ENCODE measurements around the gene AOAH. TPM values are rescaled to one million over a fixed set of nuclear protein-coding genes. Genes with fewer than 3 reads are reported as not detected.

AOAH gene
- total and polyA plus RNA-seq, 2 of the 13 experiments (the other 11 are each of a cell fraction or from before 2014, with no cell fraction given): not detected

DNA sequence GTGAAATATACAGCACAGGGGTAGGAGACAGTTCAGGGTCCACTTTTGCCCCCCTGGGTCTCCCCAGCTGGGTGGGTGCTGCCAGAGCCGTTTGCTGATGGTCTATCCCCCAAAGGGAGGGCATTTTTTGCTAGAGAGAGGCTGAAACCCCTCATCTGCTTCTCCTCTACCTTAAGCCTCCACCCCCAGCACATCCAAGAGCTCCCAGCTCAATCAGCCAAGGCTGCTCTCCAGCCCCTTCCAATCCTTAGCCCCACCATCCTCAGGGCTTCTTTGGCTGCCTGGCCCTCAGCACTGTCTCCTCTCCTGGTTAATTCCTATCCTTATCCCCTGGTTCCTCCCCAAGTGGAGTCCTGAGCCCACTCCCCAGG is 153.1 kb downstream of the AOAH start:
- CTCF ChIA-PET (ENCODE audit: low intra/inter-chr PET ratio, low total read pairs): no interaction called here

DNA sequence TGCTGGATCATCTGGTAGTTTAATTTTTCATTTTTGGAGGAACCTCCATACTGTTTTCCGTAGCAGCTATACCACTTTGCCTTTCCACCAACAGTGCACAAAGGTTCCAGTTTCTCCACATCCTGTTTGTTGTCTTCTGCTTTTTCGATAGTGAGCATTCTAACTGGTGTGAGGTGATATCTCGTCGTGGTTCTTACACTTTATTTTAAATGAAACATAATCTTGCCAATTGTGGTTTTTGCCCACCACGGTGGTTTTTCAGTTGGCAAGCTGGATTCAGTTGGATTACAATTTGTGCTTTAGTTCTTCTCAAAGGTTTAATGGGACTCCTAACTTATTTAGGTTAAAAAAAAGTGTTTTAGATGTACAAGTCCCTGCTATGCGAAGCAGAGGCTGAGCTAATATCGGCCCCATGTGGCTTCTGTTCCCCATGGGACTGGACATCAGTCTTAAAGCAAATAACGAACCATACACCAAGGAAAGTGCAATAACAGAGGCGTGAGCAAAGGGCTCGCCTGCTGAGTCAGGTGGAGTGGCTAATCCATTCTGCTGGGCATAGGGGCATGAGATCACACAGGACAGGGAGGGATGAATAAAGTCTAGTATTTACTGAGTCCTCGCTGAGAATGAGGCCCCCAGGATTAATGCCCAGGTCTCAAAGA is 153.6 kb downstream of the AOAH start:
- ChIA-PET POLR2A (no interaction called here), CTCF (ENCODE audit: low intra/inter-chr PET ratio, low total read pairs) (no interaction called here)
- no peaks in the 10 kb centered on the region for H3K4me1 ChIP-seq (ENCODE audit: insufficient read depth, low read length)
- in situ Hi-C loops (cut with HindIII; ENCODE audit: extremely low pct_ligation_motif_present, low pct_unique_long_range_greater_than_20kb): no loop called here
- 21% methylated on average over 11 of the region's 11 CpGs for WGBS (ENCODE audit: low lambda C conversion rate)
- no peaks in the 10 kb centered on the region for H3K9me3 ChIP-seq (ENCODE audit: low read length)
- DNase-seq (ENCODE audit: low spot score) (no peak), ATAC-seq (no peak), FAIRE-seq (no peak)
- no peaks in the 10 kb centered on the region for H4K20me1 ChIP-seq (ENCODE audit: insufficient read depth, low read length)
- no TSS peak for BruUV-seq (replicated peaks)
- H3K36me3 ChIP-seq (replicated peaks in 1 of 2; ENCODE audit: control insufficient read depth in 1 of 2, insufficient read depth in 2 of 2, low read length in 2 of 2): no peaks in the 10 kb centered on the region
- no peaks in the 10 kb centered on the region; a peak in 1 of 5 replicates for H3K27me3 ChIP-seq (ENCODE audit: control insufficient read depth in 1 of 2, insufficient read depth in 2 of 2, low read length in 2 of 2)
- no peak overlapping the region for H2AFZ ChIP-seq (ENCODE audit: low read length)
- no peak overlapping the region for H3K4me3 ChIP-seq (replicated peaks in 1 of 3; ENCODE audit: insufficient read depth in 1 of 3, low read depth in 2 of 3, low read length in 3 of 3)
- TF ChIP-seq, protein P1, sequence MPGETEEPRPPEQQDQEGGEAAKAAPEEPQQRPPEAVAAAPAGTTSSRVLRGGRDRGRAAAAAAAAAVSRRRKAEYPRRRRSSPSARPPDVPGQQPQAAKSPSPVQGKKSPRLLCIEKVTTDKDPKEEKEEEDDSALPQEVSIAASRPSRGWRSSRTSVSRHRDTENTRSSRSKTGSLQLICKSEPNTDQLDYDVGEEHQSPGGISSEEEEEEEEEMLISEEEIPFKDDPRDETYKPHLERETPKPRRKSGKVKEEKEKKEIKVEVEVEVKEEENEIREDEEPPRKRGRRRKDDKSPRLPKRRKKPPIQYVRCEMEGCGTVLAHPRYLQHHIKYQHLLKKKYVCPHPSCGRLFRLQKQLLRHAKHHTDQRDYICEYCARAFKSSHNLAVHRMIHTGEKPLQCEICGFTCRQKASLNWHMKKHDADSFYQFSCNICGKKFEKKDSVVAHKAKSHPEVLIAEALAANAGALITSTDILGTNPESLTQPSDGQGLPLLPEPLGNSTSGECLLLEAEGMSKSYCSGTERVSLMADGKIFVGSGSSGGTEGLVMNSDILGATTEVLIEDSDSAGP (CRISPR knock-in tag; IDR thresholded peaks at IDR 0.05; ENCODE audit: borderline replicate concordance): no peak
- TF ChIP-seq ZMAT3 (CRISPR knock-in tag; conservative IDR thresholded peaks at IDR 0.05) (no peak), NFATC3 (CRISPR knock-in tag; IDR thresholded peaks at IDR 0.05) (no peak), ZFP41 (CRISPR knock-in tag; IDR thresholded peaks at IDR 0.05; ENCODE audit: borderline replicate concordance) (no peak)
- H3K79me2 ChIP-seq (ENCODE audit: insufficient read depth, low read length): no peaks in the 10 kb centered on the region
- H3K4me2 ChIP-seq (ENCODE audit: low read depth, low read length): no peak overlapping the region
- H3K27ac ChIP-seq (ENCODE audit: extremely low read length, insufficient read depth, low read length): no peak overlapping the region
- H3K9ac ChIP-seq (ENCODE audit: insufficient read depth, low read depth, low read length): no peak overlapping the region
- intact Hi-C loops (cut with micrococcal nuclease; ENCODE audit: unreplicated experiment): no loop called here

More for the DNA sequence above, 153.1 kb downstream of the AOAH start:
- BruUV-seq (replicated peaks): no TSS peak
- H3K27ac ChIP-seq (ENCODE audit: extremely low read length, insufficient read depth, low read length): no peak overlapping the region
- H3K4me1 ChIP-seq (ENCODE audit: insufficient read depth, low read length): no peaks in the 10 kb centered on the region
- no peak for FAIRE-seq
- in situ Hi-C loops (cut with HindIII; ENCODE audit: extremely low pct_ligation_motif_present, low pct_unique_long_range_greater_than_20kb): no loop called here
- POLR2A ChIA-PET: no interaction called here
- H3K4me2 ChIP-seq (ENCODE audit: low read depth, low read length): no peak overlapping the region
- H4K20me1 ChIP-seq (ENCODE audit: insufficient read depth, low read length): no peaks in the 10 kb centered on the region
- no peaks in the 10 kb centered on the region; a peak in 1 of 5 replicates for H3K27me3 ChIP-seq (ENCODE audit: control insufficient read depth in 1 of 2, insufficient read depth in 2 of 2, low read length in 2 of 2)
- no peaks in the 10 kb centered on the region for H3K9me3 ChIP-seq (ENCODE audit: low read length)
- ATAC-seq: no peak
- no peak overlapping the region for H3K4me3 ChIP-seq (replicated peaks in 1 of 3; ENCODE audit: insufficient read depth in 1 of 3, low read depth in 2 of 3, low read length in 3 of 3)
- no CpG with 5 or more reads among the region's 1 CpG for WGBS (ENCODE audit: low lambda C conversion rate)
- no peaks in the 10 kb centered on the region for H3K36me3 ChIP-seq (replicated peaks in 1 of 2; ENCODE audit: control insufficient read depth in 1 of 2, insufficient read depth in 2 of 2, low read length in 2 of 2)
- no peak for DNase-seq (ENCODE audit: low spot score)
- no peak for TF ChIP-seq ETV5 (CRISPR knock-in tag; IDR thresholded peaks at IDR 0.05; ENCODE audit: borderline replicate concordance)
- no peak for TF ChIP-seq SIX4 (CRISPR knock-in tag; IDR thresholded peaks at IDR 0.05)
- H3K9ac ChIP-seq (ENCODE audit: insufficient read depth, low read depth, low read length): no peak overlapping the region
- intact Hi-C loops (cut with micrococcal nuclease; ENCODE audit: unreplicated experiment): no loop called here
- H2AFZ ChIP-seq (ENCODE audit: low read length): no peak overlapping the region
- no peaks in the 10 kb centered on the region for H3K79me2 ChIP-seq (ENCODE audit: insufficient read depth, low read length)

All from HepG2 (cell line).